ENCODE measurements around the gene ATG16L2.

ATG16L2 gene

GRCh38 chr11:72773291-72773690 lies 40.9 kb upstream of the ATG16L2 start:
- Histone ChIP-seq H3K4me1 (ENCODE audit: control insufficient read depth, insufficient read depth, low read length) (peaks cover 25% of the 10 kb centered on the region), H3K27ac (ENCODE audit: low read length) (no peak overlapping the region)

GRCh38 chr11:72773696-72774095 lies 40.5 kb upstream of the ATG16L2 start:
- H3K27me3 ChIP-seq (ENCODE audit: control insufficient read depth in 1 of 2, insufficient read depth in 2 of 2, low read length in 2 of 2): no peaks in the 10 kb centered on the region
- H3K9me3 ChIP-seq (ENCODE audit: control insufficient read depth in 2 of 2, low read length in 2 of 2): no peaks in the 10 kb centered on the region
- H3K36me3 ChIP-seq (ENCODE audit: control insufficient read depth in 2 of 2, insufficient read depth in 2 of 2, low read length in 2 of 2): no peaks in the 10 kb centered on the region
- H3K4me1 ChIP-seq (ENCODE audit: control insufficient read depth, insufficient read depth, low read length): peaks cover 25% of the 10 kb centered on the region
- H3K9ac ChIP-seq (ENCODE audit: low read length in 2 of 2): peak overlapping the region; percentile 10 to 21
- no peak overlapping the region for H3K27ac ChIP-seq (ENCODE audit: low read length)
- no peak overlapping the region for H3K4me3 ChIP-seq (ENCODE audit: low read length in 2 of 2)

More at GRCh38 chr11:72773291-72773690, 40.9 kb upstream of the ATG16L2 start:
- H3K27me3 ChIP-seq (ENCODE audit: control insufficient read depth in 1 of 2, insufficient read depth in 2 of 2, low read length in 2 of 2): no peaks in the 10 kb centered on the region
- no peaks in the 10 kb centered on the region for H3K36me3 ChIP-seq (ENCODE audit: control insufficient read depth in 2 of 2, insufficient read depth in 2 of 2, low read length in 2 of 2)
- H3K9me3 ChIP-seq (ENCODE audit: control insufficient read depth in 2 of 2, low read length in 2 of 2): no peaks in the 10 kb centered on the region
- H3K9ac ChIP-seq (ENCODE audit: low read length in 2 of 2): peak overlapping the region; percentile 10 to 21
- no peak overlapping the region for H3K4me3 ChIP-seq (ENCODE audit: low read length in 2 of 2)

- Histone ChIP-seq H3K4me3 (ENCODE audit: low read length in 2 of 2) (no peak overlapping the region), H3K9me3 (ENCODE audit: control insufficient read depth in 2 of 2, low read length in 2 of 2) (no peaks in the 10 kb centered on the region), H3K27me3 (ENCODE audit: control insufficient read depth in 1 of 2, insufficient read depth in 2 of 2, low read length in 2 of 2) (no peaks in the 10 kb centered on the region), H3K4me1 (ENCODE audit: control insufficient read depth, insufficient read depth, low read length) (peaks cover 27% of the 10 kb centered on the region), H3K36me3 (ENCODE audit: control insufficient read depth in 2 of 2, insufficient read depth in 2 of 2, low read length in 2 of 2) (no peaks in the 10 kb centered on the region), H3K9ac (ENCODE audit: low read length in 2 of 2) (no peak overlapping the region), H3K27ac (ENCODE audit: low read length) (no peak overlapping the region)
Observed at GRCh38 chr11:72774499-72774898, 39.7 kb upstream of the ATG16L2 start.

- Histone ChIP-seq H3K9ac (ENCODE audit: low read length in 2 of 2) (no peak overlapping the region), H3K27ac (ENCODE audit: low read length) (no peak overlapping the region), H3K27me3 (ENCODE audit: control insufficient read depth in 1 of 2, insufficient read depth in 2 of 2, low read length in 2 of 2) (no peaks in the 10 kb centered on the region), H3K36me3 (ENCODE audit: control insufficient read depth in 2 of 2, insufficient read depth in 2 of 2, low read length in 2 of 2) (no peaks in the 10 kb centered on the region), H3K4me3 (ENCODE audit: low read length in 2 of 2) (no peak overlapping the region), H3K9me3 (ENCODE audit: control insufficient read depth in 2 of 2, low read length in 2 of 2) (no peaks in the 10 kb centered on the region), H3K4me1 (ENCODE audit: control insufficient read depth, insufficient read depth, low read length) (peaks cover 35% of the 10 kb centered on the region)
Observed at GRCh38 chr11:72775288-72776110, 38.7 kb upstream of the ATG16L2 start.

GRCh38 chr11:72776117-72776843 lies 37.9 kb upstream of the ATG16L2 start:
- peaks cover 39% of the 10 kb centered on the region for H3K4me1 ChIP-seq (ENCODE audit: control insufficient read depth, insufficient read depth, low read length)
- H3K27ac ChIP-seq (ENCODE audit: low read length): no peak overlapping the region
- H3K36me3 ChIP-seq (ENCODE audit: control insufficient read depth in 2 of 2, insufficient read depth in 2 of 2, low read length in 2 of 2): no peaks in the 10 kb centered on the region
- H3K9me3 ChIP-seq (ENCODE audit: control insufficient read depth in 2 of 2, low read length in 2 of 2): no peaks in the 10 kb centered on the region
- H3K4me3 ChIP-seq (ENCODE audit: low read length in 2 of 2): no peak overlapping the region
- no peak overlapping the region for H3K9ac ChIP-seq (ENCODE audit: low read length in 2 of 2)
- no peaks in the 10 kb centered on the region for H3K27me3 ChIP-seq (ENCODE audit: control insufficient read depth in 1 of 2, insufficient read depth in 2 of 2, low read length in 2 of 2)

GRCh38 chr11:72776844-72777754 lies 37.1 kb upstream of the ATG16L2 start:
- Histone ChIP-seq H3K27ac (ENCODE audit: low read length) (no peak overlapping the region), H3K4me1 (ENCODE audit: control insufficient read depth, insufficient read depth, low read length) (peaks cover 37% of the 10 kb centered on the region)

GRCh38 chr11:72777755-72778278 lies 36.4 kb upstream of the ATG16L2 start:
- H3K4me1 ChIP-seq (ENCODE audit: control insufficient read depth, insufficient read depth, low read length): peaks cover 37% of the 10 kb centered on the region
- no peak overlapping the region for H3K4me3 ChIP-seq (ENCODE audit: low read length in 2 of 2)
- no peaks in the 10 kb centered on the region for H3K9me3 ChIP-seq (ENCODE audit: control insufficient read depth in 2 of 2, low read length in 2 of 2)
- H3K27ac ChIP-seq (ENCODE audit: low read length): no peak overlapping the region
- no peaks in the 10 kb centered on the region for H3K27me3 ChIP-seq (ENCODE audit: control insufficient read depth in 1 of 2, insufficient read depth in 2 of 2, low read length in 2 of 2)
- H3K9ac ChIP-seq (ENCODE audit: low read length in 2 of 2): no peak overlapping the region
- H3K36me3 ChIP-seq (ENCODE audit: control insufficient read depth in 2 of 2, insufficient read depth in 2 of 2, low read length in 2 of 2): no peaks in the 10 kb centered on the region

More at GRCh38 chr11:72776844-72777754, 37.1 kb upstream of the ATG16L2 start:
- H3K9me3 ChIP-seq (ENCODE audit: control insufficient read depth in 2 of 2, low read length in 2 of 2): no peaks in the 10 kb centered on the region
- H3K9ac ChIP-seq (ENCODE audit: low read length in 2 of 2): no peak overlapping the region
- H3K36me3 ChIP-seq (ENCODE audit: control insufficient read depth in 2 of 2, insufficient read depth in 2 of 2, low read length in 2 of 2): no peaks in the 10 kb centered on the region
- H3K27me3 ChIP-seq (ENCODE audit: control insufficient read depth in 1 of 2, insufficient read depth in 2 of 2, low read length in 2 of 2): no peaks in the 10 kb centered on the region
- no peak overlapping the region for H3K4me3 ChIP-seq (ENCODE audit: low read length in 2 of 2)

GRCh38 chr11:72778535-72779494 lies 35.4 kb upstream of the ATG16L2 start:
- no peaks in the 10 kb centered on the region for H3K9me3 ChIP-seq (ENCODE audit: control insufficient read depth in 2 of 2, low read length in 2 of 2)
- H3K4me1 ChIP-seq (ENCODE audit: control insufficient read depth, insufficient read depth, low read length): peaks cover 28% of the 10 kb centered on the region
- no peaks in the 10 kb centered on the region for H3K27me3 ChIP-seq (ENCODE audit: control insufficient read depth in 1 of 2, insufficient read depth in 2 of 2, low read length in 2 of 2)
- H3K4me3 ChIP-seq (ENCODE audit: low read length in 2 of 2): no peak overlapping the region
- H3K36me3 ChIP-seq (ENCODE audit: control insufficient read depth in 2 of 2, insufficient read depth in 2 of 2, low read length in 2 of 2): no peaks in the 10 kb centered on the region
- no peak overlapping the region for H3K27ac ChIP-seq (ENCODE audit: low read length)
- no peak overlapping the region for H3K9ac ChIP-seq (ENCODE audit: low read length in 2 of 2)

- H3K4me3 ChIP-seq (ENCODE audit: low read length in 2 of 2): no peak overlapping the region
Observed at GRCh38 chr11:72779495-72780128, 34.6 kb upstream of the ATG16L2 start.

More at GRCh38 chr11:72779495-72780128, 34.6 kb upstream of the ATG16L2 start:
- Histone ChIP-seq H3K36me3 (ENCODE audit: control insufficient read depth in 2 of 2, insufficient read depth in 2 of 2, low read length in 2 of 2) (no peaks in the 10 kb centered on the region), H3K27me3 (ENCODE audit: control insufficient read depth in 1 of 2, insufficient read depth in 2 of 2, low read length in 2 of 2) (no peaks in the 10 kb centered on the region), H3K27ac (ENCODE audit: low read length) (no peak overlapping the region), H3K9me3 (ENCODE audit: control insufficient read depth in 2 of 2, low read length in 2 of 2) (no peaks in the 10 kb centered on the region), H3K9ac (ENCODE audit: low read length in 2 of 2) (no peak overlapping the region), H3K4me1 (ENCODE audit: control insufficient read depth, insufficient read depth, low read length) (peaks cover 22% of the 10 kb centered on the region)

Data from stomach smooth muscle (tissue), 2 donors.